Upper lobe of right lung (tissue), 1 donor: ENCODE data around the gene LGALS4. TPM values are rescaled to one million over a fixed set of nuclear protein-coding genes. Genes with fewer than 3 reads are reported as not detected.
"Not testable (repeated sequence)": the region's sequence is repeated elsewhere in the genome, so short reads cannot be mapped to it uniquely, and the experiment has no call there.

Experiments
- ATAC-seq: fragments of 200-7000 bp; cut with Tn5 transposase; one replicate; pipeline ENCODE4 v1.9.1; 2020; ENCODE audit warnings: mild to moderate bottlenecking, moderate library complexity
- DNase-seq: peaks from one replicate; pipeline ENCODE4 v3.0.0-alpha.2; 2020
- H3K27ac ChIP-seq: fragments of 200-600 bp; one replicate; pipeline ENCODE4 v1.8.0; 2022
- H3K27me3 ChIP-seq: fragments of 200-600 bp; one replicate; pipeline ENCODE4 v1.8.0; 2022; ENCODE audit warnings: mild to moderate bottlenecking
- H3K36me3 ChIP-seq: fragments of 200-600 bp; one replicate; pipeline ENCODE4 v1.8.0; 2022
- H3K4me1 ChIP-seq: fragments of 200-600 bp; one replicate; pipeline ENCODE4 v1.8.0; 2022
- H3K4me3 ChIP-seq: fragments of 200-600 bp; one replicate; pipeline ENCODE4 v1.8.0; 2022; ENCODE audit warnings: mild to moderate bottlenecking
- H3K9me3 ChIP-seq: fragments of 200-600 bp; one replicate; pipeline ENCODE4 v1.8.0; 2022
- intact Hi-C: fragments of 100-400 bp; cut with DNase I; formaldehyde crosslinking; loops from one replicate; pipeline ENCODE4 v1.11.0; 2022
- total RNA-seq: library from RNA; stranded (reverse); fragmentation: NEBNext Ultra II Directional; extraction: Animal tissue kit (Norgen Biotek cat#: 25700); gene quantifications from one replicate; pipeline ENCODE4 v1.2.1, GENCODE V29; 2021
- TF ChIP-seq, protein P1 (sequence below): fragments of 200-600 bp; IDR thresholded peaks from one replicate; pipeline ENCODE4 v1.8.0; 2022; ENCODE audit warnings: antibody characterized with exemption
- donor health status: DM: no; HTN: yes; CAD: no; lungs with severe emphysema.

The LGALS4 gene
- total RNA-seq, 1 donor from 2014 or later: 3.7 TPM

DNA sequence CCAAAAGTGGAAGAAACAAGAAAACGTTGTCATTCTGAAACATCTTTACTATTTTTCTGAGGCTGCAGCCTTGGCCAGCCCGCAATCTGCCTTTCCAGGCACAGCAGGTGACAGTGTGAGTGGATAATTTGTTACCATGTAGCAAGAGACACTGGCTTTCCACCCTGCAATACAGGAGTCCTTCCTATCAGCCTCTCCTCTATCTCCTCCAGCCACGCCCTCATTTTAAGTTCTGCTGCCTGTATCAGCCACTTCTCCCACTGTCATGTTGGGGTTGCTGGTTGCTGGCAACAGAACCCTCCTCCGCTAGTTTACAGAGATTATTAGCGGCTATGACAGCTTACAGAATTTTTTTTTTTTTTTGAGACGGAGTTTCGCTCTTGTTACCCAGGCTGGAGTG is 31.7 kb downstream of the LGALS4 start:
- Histone ChIP-seq H3K27ac (no peak overlapping the region), H3K4me1 (no peaks in the 10 kb centered on the region), H3K4me3 (no peak overlapping the region), H3K27me3 (no peaks in the 10 kb centered on the region), H3K36me3 (no peaks in the 10 kb centered on the region), H3K9me3 (no peaks in the 10 kb centered on the region)
- DNase-seq (no peak), ATAC-seq (no peak)
- intact Hi-C loops: no loop called here
- TF ChIP-seq, protein P1, sequence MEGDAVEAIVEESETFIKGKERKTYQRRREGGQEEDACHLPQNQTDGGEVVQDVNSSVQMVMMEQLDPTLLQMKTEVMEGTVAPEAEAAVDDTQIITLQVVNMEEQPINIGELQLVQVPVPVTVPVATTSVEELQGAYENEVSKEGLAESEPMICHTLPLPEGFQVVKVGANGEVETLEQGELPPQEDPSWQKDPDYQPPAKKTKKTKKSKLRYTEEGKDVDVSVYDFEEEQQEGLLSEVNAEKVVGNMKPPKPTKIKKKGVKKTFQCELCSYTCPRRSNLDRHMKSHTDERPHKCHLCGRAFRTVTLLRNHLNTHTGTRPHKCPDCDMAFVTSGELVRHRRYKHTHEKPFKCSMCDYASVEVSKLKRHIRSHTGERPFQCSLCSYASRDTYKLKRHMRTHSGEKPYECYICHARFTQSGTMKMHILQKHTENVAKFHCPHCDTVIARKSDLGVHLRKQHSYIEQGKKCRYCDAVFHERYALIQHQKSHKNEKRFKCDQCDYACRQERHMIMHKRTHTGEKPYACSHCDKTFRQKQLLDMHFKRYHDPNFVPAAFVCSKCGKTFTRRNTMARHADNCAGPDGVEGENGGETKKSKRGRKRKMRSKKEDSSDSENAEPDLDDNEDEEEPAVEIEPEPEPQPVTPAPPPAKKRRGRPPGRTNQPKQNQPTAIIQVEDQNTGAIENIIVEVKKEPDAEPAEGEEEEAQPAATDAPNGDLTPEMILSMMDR: no peak

DNA sequence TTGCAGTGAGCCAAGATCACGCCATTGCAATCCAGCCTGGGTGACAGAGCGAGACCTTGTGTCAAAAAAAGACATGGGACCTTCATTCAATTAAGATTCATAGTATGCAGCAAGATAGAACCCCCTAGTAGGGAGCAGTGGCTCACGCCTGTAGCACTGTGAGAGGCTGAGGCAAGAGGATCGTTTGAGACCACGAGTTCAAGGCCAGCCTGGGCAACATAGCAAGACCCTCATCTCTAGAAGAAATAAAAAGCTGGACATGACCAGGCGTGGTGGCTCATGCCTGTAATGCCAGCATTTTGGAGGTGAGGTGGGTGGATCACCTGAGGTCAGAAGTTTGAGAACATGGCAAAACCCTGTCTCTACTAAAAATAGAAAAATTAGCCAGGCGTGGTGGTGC is 32.3 kb downstream of the LGALS4 start:
- intact Hi-C loops: no loop called here
- Histone ChIP-seq H3K4me3 (no peak overlapping the region), H3K36me3 (no peaks in the 10 kb centered on the region), H3K27me3 (no peaks in the 10 kb centered on the region), H3K9me3 (no peaks in the 10 kb centered on the region), H3K4me1 (no peaks in the 10 kb centered on the region), H3K27ac (no peak overlapping the region)
- DNase-seq (no peak), ATAC-seq (no peak)
- TF ChIP-seq, protein P1: no peak

DNA sequence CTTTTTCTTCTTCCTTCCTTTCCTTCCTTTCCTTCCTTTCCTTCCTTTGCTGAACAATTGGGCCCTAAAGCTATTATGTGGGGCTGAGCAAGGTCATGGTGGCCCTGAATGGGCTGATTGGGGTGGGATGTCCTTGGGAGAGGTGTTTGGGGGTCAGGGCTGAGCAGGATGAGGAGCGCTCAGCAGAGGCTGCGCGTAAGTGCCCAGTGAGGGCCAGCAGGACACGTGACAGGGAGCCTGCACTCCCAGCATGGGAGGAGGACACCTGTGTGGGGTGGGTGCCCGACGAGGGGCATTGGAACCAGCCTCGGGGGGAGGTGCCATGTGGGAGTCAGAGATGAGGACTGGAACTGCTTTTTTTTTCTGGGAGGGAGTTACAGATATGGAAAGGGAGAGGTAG is 34.0 kb downstream of the LGALS4 start:
- Histone ChIP-seq H3K27me3 (no peaks in the 10 kb centered on the region), H3K9me3 (no peaks in the 10 kb centered on the region), H3K4me1 (no peaks in the 10 kb centered on the region), H3K36me3 (no peaks in the 10 kb centered on the region), H3K27ac (no peak overlapping the region), H3K4me3 (no peak overlapping the region)
- TF ChIP-seq, protein P1: no peak
- ATAC-seq (no peak), DNase-seq (no peak)
- intact Hi-C loops: no loop called here

DNA sequence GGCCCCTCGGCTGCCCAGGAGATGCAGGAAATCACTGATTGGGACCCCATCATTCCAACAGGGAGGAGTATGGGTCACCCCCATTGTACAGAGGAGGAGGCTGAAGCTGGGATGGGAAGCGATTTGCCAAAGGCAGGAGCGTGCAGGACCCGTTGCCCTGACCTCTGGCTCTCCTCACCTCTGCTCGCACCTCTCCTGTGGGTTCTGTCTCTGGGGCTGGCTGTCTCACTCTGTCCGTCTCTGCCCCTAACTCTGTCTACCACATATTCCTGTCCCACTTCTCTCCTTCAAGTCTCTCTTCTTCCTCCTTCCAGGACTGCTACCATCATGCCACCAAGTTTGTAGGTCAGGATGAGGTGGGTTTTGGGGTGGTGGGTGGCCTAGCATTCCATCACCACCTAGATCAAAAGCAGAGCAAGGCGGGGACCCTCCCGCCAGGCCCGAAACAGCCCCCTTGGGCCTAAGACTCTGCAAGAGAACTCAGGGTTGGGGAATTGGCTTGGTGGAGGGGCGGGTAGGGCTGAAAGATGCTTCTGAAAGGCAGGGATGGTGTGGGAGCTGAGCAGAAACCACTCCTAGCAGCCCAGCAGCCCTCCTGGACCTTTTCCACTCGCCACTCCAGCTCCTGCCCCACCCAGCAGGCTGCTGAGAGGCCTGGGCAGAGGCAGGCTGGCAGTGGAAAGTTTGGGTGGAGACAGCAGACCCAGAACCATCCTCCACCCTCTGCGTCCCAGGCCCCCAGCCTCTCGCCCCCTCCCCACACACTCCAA is 38.4 kb downstream of the LGALS4 start:
- intact Hi-C loops: no loop called here
- H3K4me1 ChIP-seq: peaks cover 7% of the 10 kb centered on the region
- no peak for DNase-seq
- no peak overlapping the region for H3K4me3 ChIP-seq
- no peaks in the 10 kb centered on the region for H3K27me3 ChIP-seq
- TF ChIP-seq, protein P1: no peak
- ATAC-seq: no peak
- H3K36me3 ChIP-seq: no peaks in the 10 kb centered on the region
- no peaks in the 10 kb centered on the region for H3K9me3 ChIP-seq
- no peak overlapping the region for H3K27ac ChIP-seq

DNA sequence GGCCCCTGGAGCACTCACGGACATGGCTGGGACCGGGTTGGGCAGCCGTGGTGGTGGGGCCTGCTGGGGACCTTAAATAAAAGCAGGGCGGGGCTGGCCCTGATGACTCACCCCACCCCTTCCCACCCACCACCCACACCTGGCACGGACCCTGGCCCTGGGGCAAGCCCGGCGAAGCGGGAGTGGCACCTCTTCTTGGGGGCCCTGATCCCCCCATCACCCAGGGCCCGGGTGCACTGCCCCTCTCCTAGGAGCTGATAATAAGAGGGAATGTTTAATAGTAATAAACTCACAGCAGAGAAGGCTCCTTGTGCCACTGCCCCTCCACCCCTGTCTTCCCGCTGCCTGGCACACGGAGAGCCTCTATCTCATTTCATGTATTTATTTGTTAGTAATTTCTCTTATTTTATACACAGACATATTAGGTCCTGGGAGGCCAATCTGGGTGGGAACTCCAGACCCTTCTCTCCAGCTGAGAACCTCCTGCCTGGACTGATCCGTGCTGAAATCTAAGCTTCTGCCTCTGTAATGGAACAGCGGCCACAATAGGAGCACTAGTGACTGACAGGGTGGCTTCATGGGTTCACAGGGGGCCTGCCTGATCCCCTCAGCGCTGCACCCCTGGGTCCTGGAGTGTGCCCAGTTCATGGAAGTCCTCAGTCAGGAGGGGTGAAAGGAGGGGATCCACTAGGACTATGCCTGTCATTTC is 39.1 kb downstream of the LGALS4 start, which contains the start of gene LGALS7:
LGALS7 (minus strand) TSS at position 49 of the 709 bp plus-strand sequence; CDS start at position 24, 25 bp downstream.
- TF ChIP-seq, protein P1: no peak
- DNase-seq: no peak
- Histone ChIP-seq H3K4me3 (no peak within 1 kb of the TSS), H3K36me3 (no peaks in the 10 kb centered on the region), H3K27me3 (no peaks in the 10 kb centered on the region), H3K9me3 (no peaks in the 10 kb centered on the region), H3K4me1 (peaks cover 8% of the 10 kb centered on the region), H3K27ac (no peak within 1 kb of the TSS)
- ATAC-seq: no peak
- intact Hi-C loops: no loop called here

DNA sequence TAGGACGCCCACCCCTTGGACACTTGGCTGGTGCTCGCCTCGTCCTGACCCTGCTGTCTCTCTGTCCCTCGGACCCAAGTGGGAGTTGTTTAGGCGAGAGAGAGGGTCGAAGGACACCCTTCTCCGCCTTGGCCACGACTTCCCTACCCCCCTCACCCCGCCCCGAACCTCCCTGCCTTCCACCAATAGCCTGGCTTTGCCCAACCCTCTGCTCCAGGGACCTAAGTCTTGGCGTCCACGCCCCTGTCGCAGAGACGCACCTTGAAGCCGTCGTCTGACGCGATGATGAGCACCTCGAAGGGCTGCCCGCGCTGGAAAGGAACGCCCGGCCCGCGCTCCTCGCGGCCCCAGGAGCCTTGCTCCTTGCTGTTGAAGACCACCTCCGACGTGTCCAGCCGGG is 41.2 kb downstream of the LGALS4 start:
- DNase-seq, ATAC-seq, H3K9me3 ChIP-seq, H3K27me3 ChIP-seq, H3K36me3 ChIP-seq, H3K27ac ChIP-seq, intact Hi-C loops, H3K4me1 ChIP-seq, H3K4me3 ChIP-seq: not testable (repeated sequence)

DNA sequence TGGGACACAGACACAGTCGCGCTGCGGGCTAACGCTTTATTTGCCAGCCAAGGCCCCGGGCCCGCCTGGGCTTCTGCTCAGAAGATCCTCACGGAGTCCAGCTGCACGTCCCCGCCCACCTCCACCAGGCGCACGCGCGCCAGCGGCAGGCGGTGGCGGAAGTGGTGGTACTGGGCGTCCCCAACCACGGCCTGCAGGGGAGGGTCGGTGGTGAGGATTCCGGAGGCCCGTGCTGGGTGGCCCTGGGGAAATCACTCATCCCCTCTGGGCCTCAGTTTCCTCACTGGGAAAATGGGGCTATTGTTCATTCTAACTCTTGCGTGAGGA is 41.8 kb downstream of the LGALS4 start:
- H3K4me3 ChIP-seq, H3K4me1 ChIP-seq, H3K36me3 ChIP-seq, intact Hi-C loops, DNase-seq, H3K27ac ChIP-seq, H3K9me3 ChIP-seq, H3K27me3 ChIP-seq: not testable (repeated sequence)
- ATAC-seq: peak; percentile 91

DNA sequence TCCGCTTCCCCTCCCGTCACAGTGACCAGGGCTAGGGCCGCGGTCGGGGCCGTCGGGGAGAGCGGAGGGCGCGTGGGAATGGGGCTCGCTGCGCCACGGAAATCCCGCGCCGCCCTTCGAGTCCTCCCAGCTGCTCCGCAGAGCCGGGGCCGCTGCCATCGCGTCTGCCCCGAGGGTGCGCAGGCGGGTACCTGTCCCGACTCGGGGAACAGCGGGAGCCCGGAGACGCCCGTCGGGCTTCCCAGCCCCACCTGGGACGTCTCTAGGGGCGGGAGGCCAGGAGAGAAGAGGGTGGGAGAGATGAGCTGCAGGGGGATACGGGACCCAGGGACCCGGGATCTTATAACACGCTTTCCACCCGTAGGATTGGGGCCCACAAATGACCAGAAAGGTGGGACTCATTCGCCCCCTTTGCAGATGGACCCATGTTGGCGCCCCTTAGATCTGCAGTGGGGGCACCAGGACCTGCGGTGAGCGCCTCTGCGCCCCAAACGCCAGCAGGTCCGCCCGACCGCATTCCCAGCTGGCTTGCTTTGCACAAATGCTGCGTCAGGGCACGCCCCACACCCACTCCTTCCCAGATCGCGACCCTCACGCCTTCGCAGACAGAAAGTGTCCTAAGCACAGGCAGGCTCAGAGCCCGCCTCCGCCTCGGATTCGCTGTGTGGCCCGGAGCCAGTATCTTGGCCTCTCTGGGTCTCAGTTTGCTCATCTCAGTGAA is 42.4 kb downstream of the LGALS4 start:
- H3K9me3 ChIP-seq, H3K27ac ChIP-seq, H3K27me3 ChIP-seq, DNase-seq, H3K4me1 ChIP-seq, H3K36me3 ChIP-seq, intact Hi-C loops: not testable (repeated sequence)
- H3K4me3 ChIP-seq: peak overlapping the region; percentile 40
- peak; percentile 50 for ATAC-seq
